SK-N-SH (cell line): ENCODE results near the gene ALOX15. TPM values are rescaled to one million over a fixed set of nuclear protein-coding genes. Genes with fewer than 3 reads are reported as not detected.
A peak's percentile ranks its signal among the peaks of the same experiment; 100 is the strongest.

Experiments used
- CTCF ChIA-PET: fragments of 300-600, 350-600 bp; formaldehyde crosslinking; extraction: SDS; loops from one replicate; lab custom pipeline; 2021; lab: Yijun Ruan, JAX
- POLR2A ChIA-PET: fragments of 350-600 bp; sonication (Branson Sonifier 250); formaldehyde crosslinking; extraction: SDS; loops from one replicate; lab custom pipeline; 2020; ENCODE audit warnings: antibody characterized with exemption, inconsistent platforms; lab: Yijun Ruan, JAX
- DNase-seq: peaks from one replicate; pipeline ENCODE4 v3.0.0; 2012
- H2AFZ ChIP-seq: fragments of 200-600 bp; sonication (generic); 2 replicates; pipeline ENCODE4 v1.8.1; 2016; ENCODE audit warnings: antibody characterized with exemption, mild to moderate bottlenecking, low read depth
- H3F3A ChIP-seq: fragments of 200-600 bp; sonication (generic); replicated peaks from 2 replicates; pipeline ENCODE3; 2016; ENCODE audit warnings: antibody characterized with exemption, mild to moderate bottlenecking; ENCODE audit not compliant: insufficient read depth
- H3K27ac ChIP-seq, 2 experiments: fragments of 200-500 bp in 1 of 2; fragments of 200-600 bp in 1 of 2; sonication (Bioruptor generic) in 1 of 2; sonication (generic), shearing (Covaris generic) in 1 of 2; 2 replicates each; pipeline versions ENCODE4 v1.5.1 to v1.6.1; 2014 to 2016; ENCODE audit warnings: low read depth in 2 of 2, inconsistent platforms in 1 of 2, low read length in 1 of 2, mild to moderate bottlenecking in 1 of 2, mixed read lengths in 1 of 2
- H3K27me3 ChIP-seq: fragments of 200-600 bp; sonication (generic), shearing (Covaris generic); 2 replicates; pipeline ENCODE4 v1.6.1; 2016; ENCODE audit warnings: mixed run types; ENCODE audit not compliant: insufficient read depth
- H3K36me3 ChIP-seq, 2 experiments: fragments of 200-500 bp in 1 of 2; fragments of 200-600 bp in 1 of 2; sonication (Bioruptor generic) in 1 of 2; sonication (generic) in 1 of 2; replicated peaks in 1 of 2; 2 replicates each; pipeline versions ENCODE3 to v1.5.1; 2014 to 2016; ENCODE audit warnings: low read length in 1 of 2, mild to moderate bottlenecking in 1 of 2; ENCODE audit not compliant: insufficient read depth in 2 of 2, control insufficient read depth in 1 of 2
- H3K4me1 ChIP-seq, 2 experiments: fragments of 200-500 bp in 1 of 2; fragments of 200-600 bp in 1 of 2; sonication (Bioruptor generic) in 1 of 2; sonication (generic), shearing (Covaris generic) in 1 of 2; 2 replicates each; pipeline versions ENCODE4 v1.5.1 to v1.6.1; 2014 to 2016; ENCODE audit warnings: low read depth in 1 of 2, low read length in 1 of 2, mixed run types in 1 of 2; ENCODE audit not compliant: insufficient read depth in 2 of 2, control insufficient read depth in 1 of 2
- H3K4me2 ChIP-seq: fragments of 200-600 bp; sonication (generic), shearing (Covaris generic); 2 replicates; pipeline ENCODE4 v1.6.1; 2017; ENCODE audit warnings: mixed run types
- H3K4me3 ChIP-seq, 2 experiments: fragments of 200-500 bp in 1 of 2; fragments of 200-600 bp in 1 of 2; sonication (Bioruptor generic) in 1 of 2; sonication (generic), shearing (Covaris generic) in 1 of 2; 2 replicates each; pipeline versions ENCODE4 v1.5.1 to v1.8.1; 2014 to 2016; ENCODE audit warnings: low read depth in 2 of 2, inconsistent platforms in 1 of 2, low read length in 1 of 2, mild to moderate bottlenecking in 1 of 2, mixed read lengths in 1 of 2, moderate library complexity in 1 of 2
- H3K79me2 ChIP-seq: fragments of 200-600 bp; sonication (generic); 2 replicates; pipeline ENCODE4 v1.8.1; 2017; ENCODE audit warnings: mild to moderate bottlenecking; ENCODE audit not compliant: insufficient read depth
- H3K9ac ChIP-seq: fragments of 200-600 bp; sonication (generic); 2 replicates; pipeline ENCODE4 v1.6.1; 2017; ENCODE audit warnings: mixed run types
- H3K9me2 ChIP-seq: fragments of 200-600 bp; sonication (generic); 2 replicates; pipeline ENCODE4 v1.6.1; 2017; ENCODE audit warnings: mixed run types
- H3K9me3 ChIP-seq: fragments of 200-600 bp; sonication (generic); 2 replicates; pipeline ENCODE4 v1.6.1; 2017; ENCODE audit warnings: mixed run types, mild to moderate bottlenecking, moderate library complexity
- H4K20me1 ChIP-seq: fragments of 200-600 bp; sonication (generic); 2 replicates; pipeline ENCODE4 v1.6.1; 2017; ENCODE audit warnings: mild to moderate bottlenecking, mixed run types; ENCODE audit not compliant: insufficient read depth
- CHD2 ChIP-seq: fragments of 150-350 bp; IDR thresholded peaks from 2 replicates; pipeline ENCODE4 v1.6.1; 2018; ENCODE audit warnings: low read length; ENCODE audit not compliant: partially characterized antibody
- FOXJ3 ChIP-seq: sonication (generic); formaldehyde crosslinking; IDR thresholded peaks from 2 replicates; pipeline ENCODE4 v1.5.1; 2020; ENCODE audit warnings: mild to moderate bottlenecking, missing genetic modification reagents
- FOXM1 ChIP-seq: IDR thresholded peaks from 2 replicates; pipeline ENCODE4 v1.4.0; 2012; ENCODE audit warnings: low read depth, mild to moderate bottlenecking
- GATA2 ChIP-seq: sonication (generic); formaldehyde crosslinking; IDR thresholded peaks from 2 replicates; pipeline ENCODE4 v1.5.0; 2020; ENCODE audit warnings: mild to moderate bottlenecking, missing genetic modification reagents
- MEF2A ChIP-seq: IDR thresholded peaks from 2 replicates; pipeline ENCODE4 v1.4.0; 2012; ENCODE audit warnings: low read depth, borderline replicate concordance
- RAD21 ChIP-seq: IDR thresholded peaks from 2 replicates; pipeline ENCODE4 v1.6.1; 2012; ENCODE audit warnings: mild to moderate bottlenecking, low read length
- TCF12 ChIP-seq: IDR thresholded peaks from 2 replicates; pipeline ENCODE4 v1.4.0; 2012
- WGBS: methylation state at CpG from one replicate; pipeline ENCODE4 v1.1.6; 2017; ENCODE audit warnings: low lambda C conversion rate; 5-methylcytosine and 5-hydroxymethylcytosine counted together
- polyA plus RNA-seq, 3 experiments: library from polyadenylated mRNA; depleted of rRNA; stranded (reverse); fragments of >200 nt; gene quantifications; 2 replicates each; pipeline ENCODE4 v1.2.3, GENCODE V29; 2012
- TF ChIP-seq, protein P1 (sequence below): IDR thresholded peaks from 2 replicates; pipeline ENCODE4 v1.4.0; 2012; ENCODE audit warnings: low read depth
- TF ChIP-seq, protein P2 (sequence below): IDR thresholded peaks from 2 replicates; pipeline ENCODE4 v1.4.0; 2012; ENCODE audit warnings: low read depth, borderline replicate concordance
- TF ChIP-seq, protein P3 (sequence below): IDR thresholded peaks from 2 replicates; pipeline ENCODE4; 2012

ALOX15 gene
- polyA plus RNA-seq, 1 of the 3 experiments (the other 2 are of a cell fraction) = not detected

DNA sequence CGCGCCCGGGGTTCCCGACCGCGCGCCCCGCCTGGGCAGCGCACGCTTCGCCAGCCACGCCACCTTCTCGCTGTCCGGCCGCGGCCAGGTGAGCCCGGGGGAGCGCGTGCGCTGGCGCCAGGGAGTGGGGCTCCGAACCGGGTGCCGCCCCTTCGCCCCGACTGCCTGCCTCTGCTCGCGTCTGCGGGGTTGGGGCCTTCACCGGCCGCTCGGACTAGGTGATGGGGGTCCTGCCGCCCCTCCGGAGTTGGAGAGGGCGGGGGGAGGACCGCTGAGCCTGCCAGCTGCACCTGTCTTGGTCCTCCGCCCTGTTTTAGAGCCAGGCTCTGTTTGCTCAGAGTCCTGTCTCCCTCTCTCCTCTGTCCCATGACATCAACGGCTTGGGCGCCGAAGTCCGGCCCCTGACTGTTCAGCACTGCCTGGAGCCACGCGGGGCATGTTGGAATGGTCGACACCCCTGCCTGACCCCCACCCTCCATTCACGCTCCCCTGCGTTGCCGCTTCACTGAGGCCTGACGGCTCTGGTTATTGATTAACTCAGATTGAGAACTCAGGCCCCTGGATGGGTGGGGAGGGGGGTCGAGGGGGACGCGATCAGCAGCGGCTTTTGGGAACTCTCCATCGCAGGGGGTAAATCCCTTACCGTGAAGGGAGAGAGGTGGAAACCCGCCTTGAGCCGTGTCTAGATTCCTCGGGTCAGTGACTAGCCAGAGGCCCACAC is 56.4 kb downstream of the ALOX15 start:
- DNase-seq = no peak
- H2AFZ ChIP-seq = no peak overlapping the region
- H3K36me3 ChIP-seq = no peaks in the 10 kb centered on the region
- no peaks in the 10 kb centered on the region for H3K9me2 ChIP-seq
- TF ChIP-seq MEF2A (no peak), TCF12 (no peak), CHD2 (no peak), GATA2 (CRISPR knock-in tag) (no peak), FOXJ3 (CRISPR knock-in tag) (no peak)
- TF ChIP-seq, protein P1, sequence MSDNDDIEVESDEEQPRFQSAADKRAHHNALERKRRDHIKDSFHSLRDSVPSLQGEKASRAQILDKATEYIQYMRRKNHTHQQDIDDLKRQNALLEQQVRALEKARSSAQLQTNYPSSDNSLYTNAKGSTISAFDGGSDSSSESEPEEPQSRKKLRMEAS = no peak
- TF ChIP-seq, protein P2, sequence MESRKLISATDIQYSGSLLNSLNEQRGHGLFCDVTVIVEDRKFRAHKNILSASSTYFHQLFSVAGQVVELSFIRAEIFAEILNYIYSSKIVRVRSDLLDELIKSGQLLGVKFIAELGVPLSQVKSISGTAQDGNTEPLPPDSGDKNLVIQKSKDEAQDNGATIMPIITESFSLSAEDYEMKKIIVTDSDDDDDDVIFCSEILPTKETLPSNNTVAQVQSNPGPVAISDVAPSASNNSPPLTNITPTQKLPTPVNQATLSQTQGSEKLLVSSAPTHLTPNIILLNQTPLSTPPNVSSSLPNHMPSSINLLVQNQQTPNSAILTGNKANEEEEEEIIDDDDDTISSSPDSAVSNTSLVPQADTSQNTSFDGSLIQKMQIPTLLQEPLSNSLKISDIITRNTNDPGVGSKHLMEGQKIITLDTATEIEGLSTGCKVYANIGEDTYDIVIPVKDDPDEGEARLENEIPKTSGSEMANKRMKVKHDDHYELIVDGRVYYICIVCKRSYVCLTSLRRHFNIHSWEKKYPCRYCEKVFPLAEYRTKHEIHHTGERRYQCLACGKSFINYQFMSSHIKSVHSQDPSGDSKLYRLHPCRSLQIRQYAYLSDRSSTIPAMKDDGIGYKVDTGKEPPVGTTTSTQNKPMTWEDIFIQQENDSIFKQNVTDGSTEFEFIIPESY = no peak
- H3K4me3 ChIP-seq = no peak overlapping the region
- no peak overlapping the region for H3K4me2 ChIP-seq
- H3K79me2 ChIP-seq = no peaks in the 10 kb centered on the region
- CTCF ChIA-PET = interaction anchor here (1.0 to 6.8 kb wide), 5 partner anchors 7 to 40 kb away, joined by 4 to 74 read pairs (median 8); no protein-coding TSS in a partner anchor
- WGBS = 20% methylated on average over 34 of the region's 57 CpGs
- H3K27me3 ChIP-seq = peaks cover 62% of the 10 kb centered on the region
- POLR2A ChIA-PET = no interaction called here
- H4K20me1 ChIP-seq = no peaks in the 10 kb centered on the region
- peaks cover 0 to 27% of the 10 kb centered on the region in 2 experiments; a peak in 1 of 4 replicates for H3K4me1 ChIP-seq
- no peak overlapping the region for H3K27ac ChIP-seq
- H3K9ac ChIP-seq = no peak overlapping the region
- H3F3A ChIP-seq = no peaks in the 10 kb centered on the region
- no peaks in the 10 kb centered on the region for H3K9me3 ChIP-seq

DNA sequence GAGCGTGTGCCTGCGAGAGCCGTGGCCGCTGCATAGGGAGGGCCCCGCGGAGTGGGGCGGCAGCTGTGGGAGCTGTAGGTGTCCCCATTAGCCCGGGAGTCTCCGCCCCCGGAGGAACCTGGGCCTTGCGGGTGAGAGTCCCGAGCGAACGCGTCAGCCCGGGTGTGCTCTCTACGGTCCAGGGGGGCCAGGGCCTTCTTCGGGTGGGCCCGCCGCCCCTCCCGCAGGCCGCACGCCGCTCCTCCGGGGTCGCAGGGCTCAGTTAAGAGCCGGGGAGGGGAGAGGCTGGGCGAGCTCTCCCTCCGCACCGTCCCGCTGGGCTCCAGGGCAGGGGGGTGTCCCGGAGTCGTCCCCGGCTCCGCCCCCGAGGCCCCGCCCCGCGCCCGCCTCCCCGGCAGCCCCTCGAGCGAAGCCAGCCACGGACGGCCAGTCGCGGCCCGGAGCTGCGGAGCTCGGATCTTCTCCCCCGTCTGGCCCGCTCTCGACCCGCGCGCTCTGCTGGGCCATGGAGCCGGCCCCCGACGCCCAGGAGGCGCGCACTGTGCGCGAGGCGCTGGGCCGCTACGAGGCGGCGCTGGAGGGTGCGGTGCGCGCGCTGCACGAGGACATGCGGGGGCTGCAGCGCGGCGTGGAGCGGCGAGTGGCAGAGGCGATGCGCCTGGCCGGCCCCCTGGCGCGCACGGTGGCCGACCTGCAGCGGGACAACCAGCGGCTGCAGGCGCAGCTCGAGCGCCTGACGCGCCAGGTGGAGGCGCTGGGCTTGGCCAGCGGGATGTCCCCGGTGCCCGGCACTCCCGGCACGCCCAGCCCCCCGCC is 57.2 kb downstream of the ALOX15 start, which contains the start of gene SMTNL2:
Gene SMTNL2, plus strand, starts transcription at position 429 of the 816 bp plus-strand sequence. Its CDS starts 77 bp downstream, at position 506.
- Histone ChIP-seq H4K20me1 (no peaks in the 10 kb centered on the region), H3K4me3 (no peak within 1 kb of the TSS), H3K9me3 (no peaks in the 10 kb centered on the region), H3K79me2 (no peaks in the 10 kb centered on the region), H3K27me3 (peaks cover 61% of the 10 kb centered on the region), H3F3A (no peaks in the 10 kb centered on the region), H3K27ac (no peak within 1 kb of the TSS), H3K4me2 (peak within 1 kb of the TSS; percentile 57; the same call in 1 of the 2 replicates), H3K9ac (no peak within 1 kb of the TSS), H3K4me1 (peaks cover 0 to 27% of the 10 kb centered on the region in 2 experiments; a peak in 1 of 4 replicates), H2AFZ (no peak within 1 kb of the TSS), H3K36me3 (no peaks in the 10 kb centered on the region), H3K9me2 (no peaks in the 10 kb centered on the region)
- TF ChIP-seq MEF2A = no peak
- no peak for TF ChIP-seq RAD21
- TF ChIP-seq FOXM1 = no peak
- TF ChIP-seq, protein P3, sequence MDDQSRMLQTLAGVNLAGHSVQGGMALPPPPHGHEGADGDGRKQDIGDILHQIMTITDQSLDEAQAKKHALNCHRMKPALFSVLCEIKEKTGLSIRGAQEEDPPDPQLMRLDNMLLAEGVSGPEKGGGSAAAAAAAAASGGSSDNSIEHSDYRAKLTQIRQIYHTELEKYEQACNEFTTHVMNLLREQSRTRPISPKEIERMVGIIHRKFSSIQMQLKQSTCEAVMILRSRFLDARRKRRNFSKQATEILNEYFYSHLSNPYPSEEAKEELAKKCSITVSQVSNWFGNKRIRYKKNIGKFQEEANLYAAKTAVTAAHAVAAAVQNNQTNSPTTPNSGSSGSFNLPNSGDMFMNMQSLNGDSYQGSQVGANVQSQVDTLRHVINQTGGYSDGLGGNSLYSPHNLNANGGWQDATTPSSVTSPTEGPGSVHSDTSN = no peak
- WGBS = 4% methylated on average over 20 of the region's 100 CpGs
- POLR2A ChIA-PET = no interaction called here
- peak; percentile 64 for DNase-seq
- CTCF ChIA-PET = interaction anchor here (1.0 to 6.8 kb wide), 9 partner anchors 8 to 91 kb away, joined by 3 to 74 read pairs (median 6); no protein-coding TSS in a partner anchor
